ENCODE data around the gene CSTF2.

The CSTF2 gene

GRCh38 chrX:100871594-100872560 lies 51.7 kb downstream of the CSTF2 start:
- DNase-seq, result no peak

GRCh38 chrX:100874325-100874724 lies 54.1 kb downstream of the CSTF2 start, which contains the start of gene NOX1:
Gene NOX1, minus strand, starts transcription at chrX:100874359. Its CDS starts 220 bp downstream, at chrX:100874139.
- DNase-seq, result no peak

GRCh38 chrX:100880368-100880767 lies 60.2 kb downstream of the CSTF2 start:
- peak; percentile 1 for DNase-seq

- DNase-seq, result no peak
These were observed 63.5 kb downstream of the CSTF2 start for GRCh38 chrX:100883654-100884053.
